Fibroblast of skin of right quadriceps (primary cell): ENCODE data around the gene CCDC63.
"Not testable (repeated sequence)": the region's sequence is repeated elsewhere in the genome, so short reads cannot be mapped to it uniquely, and the experiment has no call there.

Experiments used
- DNase-seq: peaks from one replicate; pipeline ENCODE4 v3.0.0-alpha.2; 2013

The CCDC63 gene

DNA sequence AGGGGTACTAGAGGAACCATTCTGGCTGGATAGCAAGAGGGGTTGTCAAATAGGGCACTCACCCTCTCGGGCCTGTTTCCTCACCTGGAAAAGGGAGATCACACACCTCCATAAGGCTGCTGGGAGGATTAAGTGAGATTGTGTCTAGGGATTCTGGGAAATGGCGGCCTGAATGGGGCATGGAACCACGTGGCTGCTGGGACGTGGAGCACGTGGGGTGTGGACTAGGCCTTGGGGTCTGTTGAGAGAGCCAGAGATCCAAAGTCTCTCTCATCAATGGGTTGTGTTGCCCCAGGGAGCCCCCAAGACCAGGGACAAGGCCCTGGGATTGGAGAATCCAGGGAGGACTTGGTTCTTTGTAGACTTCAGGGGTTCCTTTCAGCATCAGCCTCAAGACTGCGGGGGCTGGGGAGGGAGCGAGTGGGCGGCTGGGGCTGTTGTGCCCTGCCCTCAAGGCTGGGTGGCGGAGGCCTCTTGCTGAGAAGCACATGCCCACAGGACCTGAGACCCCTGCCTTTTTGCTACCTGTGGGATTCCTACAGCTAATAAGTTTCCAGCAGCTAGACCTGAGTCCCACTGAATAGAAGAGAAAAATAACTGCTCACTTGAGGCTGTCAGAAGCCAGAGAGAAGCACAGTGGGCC, 77.0 kb downstream of the CCDC63 start:
- no peak for DNase-seq

DNA sequence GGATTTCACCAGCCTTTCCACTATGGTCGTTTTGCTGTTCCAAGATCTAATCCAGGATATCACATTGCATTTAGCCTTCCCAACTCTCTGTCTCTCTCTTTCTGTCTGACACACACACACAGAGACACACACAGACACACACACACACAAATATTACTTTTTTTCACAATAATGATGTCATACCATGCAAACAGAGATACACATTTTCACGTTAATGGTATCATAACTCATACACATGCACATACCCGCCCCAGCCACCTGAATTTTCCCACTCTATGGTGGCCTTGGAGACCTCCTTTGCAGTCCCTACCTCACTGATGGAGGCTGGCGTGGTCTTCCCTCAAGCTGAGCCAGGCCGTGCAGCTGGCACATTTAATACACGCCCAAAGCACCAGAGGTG, 80.8 kb downstream of the CCDC63 start:
- no peak for DNase-seq

DNA sequence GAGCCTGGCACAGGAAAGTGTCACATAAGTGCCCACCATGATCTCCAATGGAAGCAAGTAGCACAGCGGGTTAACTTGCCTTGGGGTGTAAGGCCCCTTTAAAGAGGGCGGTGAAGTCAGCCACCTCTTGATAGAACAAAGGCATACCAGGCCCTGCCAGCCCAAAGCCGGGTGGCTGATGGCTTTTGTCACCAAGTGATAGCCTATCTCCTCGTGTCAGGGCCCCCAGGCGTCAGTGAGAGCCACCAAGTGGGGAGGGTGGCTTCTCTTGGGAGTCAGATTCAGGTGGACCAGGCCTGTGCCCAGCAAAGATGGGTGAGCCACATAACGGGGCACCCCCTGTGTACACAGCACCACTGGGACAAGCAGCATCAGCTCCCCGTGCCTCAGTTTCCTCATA, 81.9 kb downstream of the CCDC63 start:
- no peak for DNase-seq

DNA sequence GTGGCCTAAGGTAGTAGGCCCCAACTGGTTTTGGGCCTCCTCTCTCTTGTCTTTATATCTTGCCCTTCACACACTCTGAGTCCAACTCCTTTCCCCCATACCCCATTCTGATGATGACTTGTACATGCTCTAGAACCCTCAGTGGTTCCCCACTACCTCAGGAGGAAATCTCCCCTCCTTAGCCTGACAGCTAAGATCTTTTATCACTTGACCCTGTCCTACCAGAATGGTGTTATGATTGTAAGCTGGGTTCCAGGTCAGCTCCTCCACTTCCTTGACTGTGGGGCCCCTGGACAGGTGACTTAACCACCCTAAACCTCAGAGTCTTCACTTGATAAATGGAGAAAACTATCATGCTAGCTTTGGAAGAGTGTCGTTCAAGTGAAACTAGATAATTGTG, 83.0 kb downstream of the CCDC63 start:
- no peak for DNase-seq

DNA sequence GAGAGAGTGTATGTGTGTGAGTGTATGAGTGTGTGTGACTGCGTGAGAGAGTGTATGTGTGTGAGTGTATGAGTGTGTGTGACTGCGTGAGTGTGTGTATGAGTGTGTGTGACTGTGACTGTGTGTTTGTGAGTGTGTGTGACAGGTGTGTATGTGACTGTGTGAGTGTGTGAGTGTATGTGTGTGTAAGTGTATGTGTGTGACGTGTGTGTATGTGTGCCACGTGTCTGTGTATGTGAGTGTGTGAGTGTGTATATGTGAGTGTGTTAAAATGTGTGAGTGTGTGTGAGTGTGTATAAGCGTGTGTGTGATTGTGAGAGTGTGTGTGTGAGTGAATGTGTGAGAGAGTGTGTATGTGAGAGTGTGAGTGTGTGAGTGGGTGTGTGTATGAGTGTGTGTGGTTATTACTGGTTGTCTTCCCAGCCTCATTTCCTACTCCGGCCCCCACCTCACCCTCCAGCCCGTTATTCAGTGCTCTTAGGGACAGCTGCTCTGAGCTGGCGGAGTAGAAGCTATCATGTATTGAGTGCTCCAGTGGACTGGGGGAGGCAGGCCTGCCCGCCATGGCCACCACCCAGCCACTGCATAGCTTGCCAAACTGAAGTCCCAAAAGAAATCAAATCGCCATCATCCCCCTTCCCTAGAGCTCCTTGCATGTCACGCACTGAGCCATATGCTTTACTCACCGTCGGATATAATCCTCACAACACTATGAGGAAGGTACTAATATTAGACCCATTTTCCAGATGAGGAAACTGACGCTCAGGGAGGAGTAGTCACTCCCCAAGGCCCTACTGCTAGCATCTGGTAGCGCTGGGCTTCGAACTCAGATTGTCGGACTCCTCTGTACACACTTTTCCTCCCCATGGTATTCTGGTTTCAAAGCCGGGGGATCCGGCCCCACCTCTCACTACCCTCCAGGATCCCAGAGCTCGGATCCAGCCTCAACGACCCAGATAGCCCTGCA, 83.8 kb downstream of the CCDC63 start:
- DNase-seq = no peak

DNA sequence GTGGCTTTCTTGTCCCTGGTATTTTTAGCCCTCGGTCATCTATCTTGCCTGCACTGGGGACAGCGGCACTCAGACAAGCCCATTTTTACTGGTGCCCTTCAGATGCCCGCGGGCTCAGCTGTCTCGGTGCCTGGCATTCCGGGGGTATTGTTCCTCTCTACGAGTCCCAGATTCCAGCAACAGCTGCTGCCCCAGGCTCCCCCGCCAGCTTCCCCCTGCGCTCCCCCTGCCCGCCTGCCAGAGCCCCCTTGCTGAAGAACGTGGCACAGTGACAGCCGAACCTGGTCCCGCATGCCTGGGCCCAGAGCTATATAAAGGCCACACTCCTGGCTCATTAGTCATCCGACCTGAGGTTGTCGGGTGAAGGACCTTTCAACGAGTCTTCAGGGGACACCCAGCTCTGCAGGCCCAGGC, 84.5 kb downstream of the CCDC63 start:
- DNase-seq = no peak

DNA sequence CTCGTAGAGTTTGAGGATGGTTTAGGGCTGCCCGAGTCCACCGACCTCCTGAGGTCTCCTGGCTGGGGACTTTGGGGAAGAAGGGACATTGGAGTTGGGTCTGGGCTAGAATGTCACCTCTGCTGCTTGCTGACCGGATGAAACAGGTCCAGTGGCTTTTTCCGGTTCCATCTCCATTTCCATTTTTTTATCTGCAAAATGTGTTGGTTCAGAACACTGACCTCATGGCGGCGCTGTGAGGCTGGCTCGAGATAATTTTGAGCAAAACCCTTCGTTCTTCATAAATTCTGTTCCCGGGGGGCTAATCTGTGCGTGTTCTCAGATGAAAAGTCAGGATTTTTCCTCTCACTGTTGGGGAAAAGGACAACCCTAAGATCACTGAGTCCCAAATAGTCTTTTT, 85.3 kb downstream of the CCDC63 start:
- DNase-seq = no peak

DNA sequence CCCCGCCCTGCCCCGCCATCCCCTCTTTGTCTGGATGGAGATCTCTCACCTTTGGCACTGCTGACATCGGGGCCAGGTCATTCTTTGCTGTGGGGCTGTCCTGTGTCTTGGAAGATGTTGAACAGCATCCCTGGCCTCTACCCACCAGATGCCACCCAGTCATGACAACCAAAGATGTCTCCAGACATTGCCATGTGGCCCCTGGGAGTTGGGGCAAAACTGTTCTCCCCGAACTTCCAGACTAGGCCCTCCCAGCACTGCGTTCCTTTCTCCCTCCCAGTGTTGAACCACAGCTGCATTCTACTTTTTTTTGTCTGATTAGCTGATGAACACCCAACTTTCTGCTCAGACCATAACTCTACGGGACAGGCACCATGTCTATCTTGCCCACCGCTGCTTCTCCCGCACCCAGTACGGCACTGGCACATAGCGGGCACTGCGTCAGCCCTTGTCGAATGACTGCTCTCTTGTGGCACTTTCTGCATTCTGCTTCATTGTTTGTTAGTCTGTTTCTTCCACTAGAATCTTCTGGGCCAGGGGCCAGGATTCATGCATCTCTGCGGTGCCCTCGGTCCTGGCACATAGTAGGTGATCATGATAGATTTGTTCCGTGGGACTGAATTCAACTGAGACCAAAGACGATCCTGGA, 86.7 kb downstream of the CCDC63 start:
- DNase-seq = no peak

DNA sequence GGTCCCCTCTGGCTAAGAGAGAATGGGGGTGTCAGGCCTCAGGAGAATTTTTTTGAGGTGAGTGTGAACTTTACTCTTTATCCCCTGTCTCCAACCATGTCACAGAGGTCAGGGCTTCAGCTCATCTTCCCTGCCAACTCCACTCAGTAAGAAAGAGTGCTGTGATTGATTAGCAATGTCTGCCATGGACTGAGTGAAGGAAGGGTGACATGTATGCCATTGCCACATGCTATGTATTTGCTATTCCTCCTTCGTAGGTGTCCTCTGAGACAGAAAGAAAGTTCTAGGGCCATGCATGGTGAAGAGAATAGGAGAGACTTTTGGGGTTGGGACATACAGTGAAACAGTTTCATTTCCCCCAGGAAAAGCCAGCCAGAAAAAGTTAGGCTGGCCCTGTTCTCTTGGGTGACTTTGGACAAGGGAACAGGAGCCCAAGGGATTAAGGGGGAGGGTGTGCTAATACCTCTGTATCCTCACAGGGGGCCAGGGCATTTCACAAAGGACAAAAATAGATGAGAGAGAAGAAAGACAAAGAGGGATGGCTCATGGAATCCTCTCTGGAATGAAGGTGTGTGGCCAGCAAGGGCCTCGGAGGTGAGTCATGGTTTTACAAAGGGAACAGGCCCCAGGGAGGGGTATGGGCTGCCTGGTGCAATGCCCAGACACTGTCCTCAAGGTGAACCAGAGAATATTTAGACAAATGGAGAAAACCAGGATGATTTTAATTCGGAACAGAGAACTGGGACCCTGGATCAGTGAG, 87.5 kb downstream of the CCDC63 start:
- peak; percentile 3 for DNase-seq

DNA sequence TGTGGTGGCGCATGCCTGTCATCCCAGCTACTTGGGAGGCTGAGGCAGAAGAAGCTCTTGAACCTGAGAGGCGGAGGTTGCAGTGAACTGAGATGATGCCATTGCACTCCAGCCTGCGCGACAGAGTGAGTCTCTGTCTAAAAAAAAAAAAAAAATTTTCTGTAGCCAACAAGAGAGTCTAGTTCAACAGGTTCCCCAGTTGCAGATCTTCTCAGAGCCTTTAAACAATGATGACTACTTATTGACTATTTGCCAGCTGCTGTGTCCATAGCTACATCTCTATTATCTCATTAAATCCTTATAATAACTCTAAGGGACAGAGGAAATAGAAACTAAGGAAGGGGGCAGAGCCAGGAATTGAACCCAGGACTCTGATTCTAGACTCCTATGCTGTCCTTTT, 88.8 kb downstream of the CCDC63 start:
- DNase-seq = no peak

DNA sequence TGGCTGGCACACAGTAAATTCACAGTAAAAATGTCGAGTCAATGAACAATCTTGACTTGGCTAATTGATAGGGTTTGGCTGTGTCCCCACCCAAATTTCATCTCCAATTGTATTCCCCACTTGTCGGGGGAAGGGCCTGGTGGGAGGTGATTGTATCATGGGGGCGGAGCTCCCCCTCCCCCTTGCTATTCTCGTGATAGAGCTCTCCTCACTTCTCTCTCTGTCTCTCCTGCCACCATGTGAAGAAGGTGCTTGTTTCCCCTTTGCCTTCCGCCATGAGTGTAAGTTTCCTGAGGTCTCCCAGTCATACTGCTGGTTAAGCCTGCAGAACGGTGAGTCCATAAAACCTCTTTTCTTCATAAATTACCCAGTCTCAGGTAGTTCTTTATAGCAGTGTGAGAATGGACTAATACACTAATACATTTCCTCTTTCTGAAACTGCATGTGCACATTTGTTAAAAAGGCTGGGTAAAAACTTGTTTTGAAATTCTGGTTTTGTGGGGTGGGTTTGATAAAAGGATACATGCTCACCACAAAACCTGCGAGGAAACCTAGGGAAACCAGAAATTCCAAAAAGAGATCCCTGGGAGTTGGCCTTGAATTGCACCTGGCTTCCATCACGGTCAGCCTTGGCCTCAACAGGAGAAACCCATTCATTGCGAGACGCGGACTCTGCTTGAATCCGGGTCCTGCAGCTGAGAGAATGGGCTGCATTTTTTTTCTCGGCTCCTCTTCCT, 89.7 kb downstream of the CCDC63 start:
- no peak for DNase-seq

DNA sequence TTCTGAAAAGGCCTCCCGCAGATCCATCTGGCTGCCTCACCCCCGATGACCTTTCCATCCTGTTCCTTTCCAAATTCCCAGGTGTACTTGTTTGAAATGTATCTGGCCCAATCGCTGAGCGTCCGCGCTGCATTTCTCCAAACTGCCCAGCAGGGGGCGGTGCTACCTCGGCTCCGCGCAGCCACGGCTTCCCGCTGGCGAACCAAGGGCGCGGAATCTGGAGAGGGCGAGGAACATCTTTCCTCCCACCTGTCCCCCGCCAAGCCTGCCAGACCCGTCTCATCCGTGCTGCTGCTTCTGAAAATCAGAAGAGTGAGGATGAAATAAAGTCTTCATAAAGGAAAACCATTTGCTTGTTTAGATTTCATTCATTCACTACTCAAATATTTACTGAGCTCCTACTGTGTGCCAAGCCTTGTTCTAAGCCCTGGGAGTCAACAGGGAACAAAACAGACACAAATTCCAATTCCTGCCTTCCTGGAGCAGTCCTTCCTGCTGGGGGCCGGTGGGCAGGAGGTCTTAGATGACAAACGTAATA, 90.4 kb downstream of the CCDC63 start:
- DNase-seq = peak; percentile 20

DNA sequence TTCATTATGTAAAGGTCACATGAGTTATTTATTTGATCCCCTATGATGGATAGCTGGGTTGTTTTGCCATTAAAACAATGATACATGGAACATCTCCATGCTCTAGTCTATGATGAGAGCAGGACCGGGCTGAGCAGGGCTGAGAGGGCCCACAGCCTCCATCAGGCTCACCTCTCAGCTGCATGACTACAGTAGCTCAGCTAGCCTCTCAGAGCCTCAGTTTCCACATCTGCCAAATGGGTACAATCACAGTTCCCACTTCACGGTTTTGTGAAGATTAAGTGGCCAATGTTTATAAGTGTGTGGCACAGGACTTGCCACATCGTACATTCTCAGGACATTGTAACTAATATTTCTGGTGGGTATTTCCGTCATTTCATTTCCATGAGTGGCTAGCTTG, 93.5 kb downstream of the CCDC63 start:
- DNase-seq = no peak

DNA sequence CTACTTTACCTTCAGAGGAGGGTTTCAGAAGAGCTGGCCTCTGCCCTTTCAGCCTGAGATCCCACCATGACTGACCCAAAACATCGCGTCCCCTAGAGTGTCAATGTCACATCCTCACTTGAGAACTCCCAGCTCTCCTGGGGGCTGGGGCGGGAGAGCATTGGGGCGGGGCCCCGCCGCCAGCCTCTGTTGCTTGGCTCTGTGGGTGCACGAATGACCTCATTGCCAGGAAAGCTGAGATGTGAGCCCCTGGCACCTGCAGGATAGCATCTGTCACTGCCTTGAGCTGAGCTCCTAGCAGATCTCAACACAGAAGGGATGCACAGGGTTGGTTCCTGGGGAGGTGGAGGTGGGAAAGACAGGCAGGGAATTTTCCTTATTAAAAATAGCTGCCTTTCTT, 94.1 kb downstream of the CCDC63 start:
- no peak for DNase-seq

DNA sequence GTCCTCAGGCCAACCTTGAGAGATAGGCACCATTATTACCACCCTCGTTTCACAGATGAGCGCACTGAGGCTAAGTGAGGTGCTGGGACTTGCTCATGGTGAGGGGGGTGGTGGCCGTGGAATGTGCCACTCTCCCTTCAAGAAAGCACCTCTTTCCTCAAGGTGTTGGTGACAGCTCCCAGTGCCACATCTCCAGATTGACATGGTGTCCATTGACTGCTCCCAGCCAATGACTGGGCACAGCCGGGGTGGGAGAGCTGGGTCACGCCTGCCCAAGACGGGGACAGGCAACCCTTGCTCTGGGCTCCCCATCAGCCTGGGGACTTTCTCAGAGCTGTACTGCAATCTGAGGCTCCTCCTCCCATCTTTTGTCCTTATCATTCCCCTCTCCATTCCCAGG, 94.6 kb downstream of the CCDC63 start:
- DNase-seq = no peak

DNA sequence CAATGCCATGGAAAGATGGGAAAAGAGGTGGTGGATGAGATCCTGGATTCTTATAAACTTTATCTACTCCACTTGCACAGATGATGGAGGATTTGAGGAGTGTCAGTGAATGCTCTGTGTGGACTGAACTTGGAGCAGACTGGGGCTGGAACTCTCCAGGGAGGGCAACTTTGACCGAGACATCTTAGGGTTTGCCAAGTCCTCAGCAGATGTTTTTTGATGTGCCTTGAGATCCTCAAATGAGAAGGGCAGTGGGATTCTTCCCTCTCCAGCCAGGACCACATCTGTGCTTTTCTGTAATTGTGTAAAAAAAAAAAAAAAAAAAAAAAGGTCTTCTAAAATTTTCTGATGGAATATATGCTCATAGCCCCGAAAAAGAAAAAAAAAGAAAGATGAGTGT, 96.6 kb downstream of the CCDC63 start:
- DNase-seq = no peak

DNA sequence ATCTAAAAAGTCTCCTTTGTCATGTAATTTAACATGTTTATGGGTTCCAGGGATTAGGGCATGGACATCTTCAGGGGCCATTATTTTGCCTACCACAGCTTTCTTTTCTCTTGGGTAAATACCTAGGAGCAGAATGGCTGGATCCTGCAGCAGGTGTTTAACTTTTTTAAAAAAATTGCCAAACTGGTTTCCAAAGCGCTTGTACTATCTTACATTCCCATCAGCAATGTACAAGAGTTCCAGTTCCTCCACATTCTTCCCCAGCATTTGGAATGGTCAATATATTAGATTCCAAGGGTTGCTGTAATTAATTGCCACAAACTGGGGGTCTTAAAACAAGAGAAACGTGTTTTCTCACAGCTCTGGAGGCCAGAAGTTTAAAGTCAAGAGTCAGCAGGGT, 101.3 kb downstream of the CCDC63 start:
- DNase-seq = no peak

DNA sequence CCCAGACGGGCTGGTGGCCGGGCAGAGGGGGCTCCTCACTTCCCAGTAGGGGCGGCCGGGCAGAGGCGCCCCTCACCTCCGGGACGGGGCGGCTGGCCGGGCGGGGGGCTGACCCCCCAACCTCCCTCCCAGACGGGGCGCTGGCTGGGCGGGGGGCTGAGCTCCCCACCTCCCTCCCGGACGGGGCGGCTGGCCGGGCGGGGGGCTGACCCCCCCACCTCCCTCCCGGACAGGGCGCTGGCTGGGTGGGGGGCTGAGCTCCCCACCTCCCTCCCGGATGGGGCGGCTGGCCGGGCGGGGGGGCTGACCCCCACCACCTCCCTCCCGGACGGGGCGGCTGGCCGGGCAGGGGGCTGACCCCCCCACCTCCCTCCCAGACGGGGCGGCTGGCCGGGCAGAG, 103.7 kb downstream of the CCDC63 start:
- not testable (repeated sequence) for DNase-seq

DNA sequence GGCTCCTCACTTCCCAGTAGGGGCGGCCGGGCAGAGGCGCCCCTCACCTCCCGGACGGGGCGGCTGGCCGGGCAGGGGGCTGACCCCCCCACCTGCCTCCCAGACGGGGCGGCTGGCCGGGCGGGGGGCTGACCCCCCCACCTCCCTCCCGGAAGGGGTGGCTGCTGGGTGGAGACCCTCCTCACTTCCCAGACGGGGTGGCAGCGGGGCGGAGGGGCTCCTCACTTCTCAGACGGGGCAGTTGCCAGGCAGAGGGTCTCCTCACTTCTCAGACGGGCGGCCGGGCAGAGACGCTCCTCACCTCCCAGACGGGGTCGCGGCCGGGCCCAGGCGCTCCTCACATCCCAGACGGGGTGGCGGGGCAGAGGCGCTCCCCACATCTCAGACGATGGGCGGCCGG, 104.1 kb downstream of the CCDC63 start:
- DNase-seq = not testable (repeated sequence)
